HepG2 (cell line): Measurements from ENCODE around the gene PCYOX1L. TPM values are rescaled to one million over a fixed set of nuclear protein-coding genes. Genes with fewer than 3 reads are reported as not detected.

Experiments used
- ATAC-seq: fragments of 200-7000 bp; cut with Tn5 transposase; 3 replicates; pipeline ENCODE4 v1.9.1; 2020; ENCODE audit warnings: mild to moderate bottlenecking, moderate library complexity
- BruUV-seq: library from RNA; stranded (reverse); fragments of 400-500 nt; replicated peaks from 2 replicates; lab custom pipeline; 2021; lab: Mats Ljungman, UMichigan
- CTCF ChIA-PET: fragments of 300-600 bp; formaldehyde crosslinking; extraction: SDS; loops from one replicate; lab custom pipeline; 2021; ENCODE audit warnings: low total read pairs, inconsistent platforms, low intra/inter-chr PET ratio; lab: Yijun Ruan, JAX
- POLR2A ChIA-PET: fragments of 350-600 bp; sonication (Branson Sonifier 250); formaldehyde crosslinking; loops from one replicate; lab custom pipeline; 2020; ENCODE audit warnings: antibody characterized with exemption, inconsistent platforms; lab: Yijun Ruan, JAX
- DNase-seq: peaks from one replicate; pipeline ENCODE4 v3.0.0-alpha.2; 2015; ENCODE audit warnings: low spot score
- FAIRE-seq: peaks from 3 replicates; lab custom pipeline; 2011; peaks lifted over from hg19 to GRCh38; lab: Jason Lieb, UNC
- H2AFZ ChIP-seq: one replicate; pipeline ENCODE4 v1.6.1; 2011; ENCODE audit warnings: low read length, inconsistent platforms
- H3K27ac ChIP-seq: fragments of 300-600 bp; 3 replicates; pipeline ENCODE4 v1.8.0; 2011; ENCODE audit warnings: mixed run types, mild to moderate bottlenecking, mixed read lengths, low read length, inconsistent platforms; ENCODE audit not compliant: insufficient read depth; ENCODE audit errors: extremely low read length
- H3K27me3 ChIP-seq, 2 experiments: fragments of 200-600 bp in 1 of 2; 2 replicates in 1 of 2; 3 replicates in 1 of 2; pipeline versions ENCODE4 v1.6.0 to v1.8.0; 2011; ENCODE audit warnings: low read length in 2 of 2, mild to moderate bottlenecking in 2 of 2, moderate library complexity in 2 of 2, inconsistent platforms in 1 of 2; ENCODE audit not compliant: insufficient read depth in 2 of 2, control insufficient read depth in 1 of 2
- H3K36me3 ChIP-seq, 2 experiments: fragments of 200-600 bp in 1 of 2; replicated peaks in 1 of 2; 2 replicates in 1 of 2; 3 replicates in 1 of 2; pipeline versions ENCODE4 v1.5.1 to v1.8.0; 2011; ENCODE audit warnings: low read length in 2 of 2, inconsistent platforms in 1 of 2; ENCODE audit not compliant: insufficient read depth in 2 of 2, control insufficient read depth in 1 of 2
- H3K4me1 ChIP-seq: 2 replicates; pipeline ENCODE4 v1.5.1; 2012; ENCODE audit warnings: low read length, inconsistent platforms; ENCODE audit not compliant: insufficient read depth
- H3K4me2 ChIP-seq: 2 replicates; pipeline ENCODE4 v1.6.0; 2011; ENCODE audit warnings: low read depth, low read length, inconsistent platforms
- H3K4me3 ChIP-seq, 3 experiments: fragments of 200-600 bp in 1 of 3; sonication (generic), shearing (Covaris generic) in 1 of 3; replicated peaks in 1 of 3; 2 replicates each; pipeline ENCODE4 v1.5.1; 2011 to 2016; ENCODE audit warnings: low read length in 3 of 3, inconsistent platforms in 2 of 3, low read depth in 2 of 3, mild to moderate bottlenecking in 2 of 3, control low read depth in 1 of 3, mixed read lengths in 1 of 3; ENCODE audit not compliant: insufficient read depth in 1 of 3
- H3K79me2 ChIP-seq: one replicate; pipeline ENCODE4 v1.6.1; 2011; ENCODE audit warnings: low read length, inconsistent platforms; ENCODE audit not compliant: insufficient read depth
- H3K9ac ChIP-seq: 2 replicates; pipeline ENCODE4 v1.6.0; 2011; ENCODE audit warnings: mild to moderate bottlenecking, low read depth, low read length, inconsistent platforms; ENCODE audit not compliant: insufficient read depth
- H3K9me3 ChIP-seq: 2 replicates; pipeline ENCODE4 v1.5.1; 2012; ENCODE audit warnings: mild to moderate bottlenecking, low read length
- H4K20me1 ChIP-seq: 2 replicates; pipeline ENCODE4 v1.6.0; 2011; ENCODE audit warnings: inconsistent platforms, mild to moderate bottlenecking, low read length, moderate library complexity; ENCODE audit not compliant: insufficient read depth
- ATF7 ChIP-seq, 2 experiments: fragments of 450-650 bp in 1 of 2; sonication (generic) in 1 of 2; formaldehyde crosslinking in 1 of 2; IDR thresholded peaks; 2 replicates each; pipeline versions ENCODE4 v1.4.0 to v1.6.1; 2016 to 2020; ENCODE audit warnings: antibody characterized with exemption in 1 of 2, mild to moderate bottlenecking in 1 of 2, missing genetic modification reagents in 1 of 2
- FOSL1 ChIP-seq: sonication (generic); formaldehyde crosslinking; IDR thresholded peaks from 2 replicates; pipeline ENCODE4 v1.9.0; 2021; ENCODE audit warnings: missing genetic modification reagents, borderline replicate concordance
- SAFB2 ChIP-seq: sonication (generic); formaldehyde crosslinking; IDR thresholded peaks from 2 replicates; pipeline ENCODE4 v1.5.1; 2020; ENCODE audit warnings: missing genetic modification reagents, low read depth, mild to moderate bottlenecking, borderline replicate concordance
- SRSF1 ChIP-seq: fragments of 200-400 bp; formaldehyde crosslinking; optimal IDR thresholded peaks from 2 replicates; pipeline ENCODE3; 2017; ENCODE audit warnings: mild to moderate bottlenecking, low read depth, low read length, moderate library complexity
- ZNF34 ChIP-seq: sonication (generic); formaldehyde crosslinking; IDR thresholded peaks from 2 replicates; pipeline ENCODE4 v1.4.0; 2020; ENCODE audit warnings: mild to moderate bottlenecking, missing genetic modification reagents, borderline replicate concordance
- ZNF343 ChIP-seq: sonication (generic); formaldehyde crosslinking; IDR thresholded peaks from 2 replicates; pipeline ENCODE4 v1.4.0; 2020; ENCODE audit warnings: mild to moderate bottlenecking, missing genetic modification reagents
- WGBS: methylation state at CpG from one replicate; pipeline ENCODE4 v1.1.6; 2017; ENCODE audit warnings: low lambda C conversion rate; 5-methylcytosine and 5-hydroxymethylcytosine counted together
- in situ Hi-C: cut with HindIII; loops from 2 replicates; pipeline ENCODE4 v1.10.0; 2017; ENCODE audit warnings: low pct_unique_long_range_greater_than_20kb; ENCODE audit not compliant: extremely low pct_ligation_motif_present
- intact Hi-C: fragments of 100-400 bp; cut with micrococcal nuclease; formaldehyde crosslinking; loops from one replicate; pipeline ENCODE4 v1.10.0; 2022; ENCODE audit not compliant: unreplicated experiment
- polyA plus RNA-seq, 8 experiments: library from polyadenylated mRNA; depleted of rRNA in 3 of 8; stranded (reverse) in 7 of 8; unstranded in 1 of 8; fragments of >200 nt; fragmentation: Illumina TruSeq in 4 of 8; extraction: Trizol in 4 of 8; gene quantifications; 2 replicates each; pipeline versions ENCODE4 v1.2.1 to v1.2.3, GENCODE V29; 2011 to 2016; ENCODE audit warnings: low read depth in 4 of 8, missing spikeins in 1 of 8, mixed read lengths in 1 of 8; ENCODE audit not compliant: insufficient read depth in 1 of 8
- total RNA-seq, 5 experiments: library from RNA; depleted of rRNA; stranded (reverse); fragments of >200 nt; fragmentation: Illumina TruSeq; extraction: Trizol; gene quantifications; 2 replicates each; pipeline ENCODE4 v1.2.3, GENCODE V29; 2016; ENCODE audit warnings: low read depth in 1 of 5
- TF ChIP-seq, protein P1 (sequence below): sonication (generic); formaldehyde crosslinking; IDR thresholded peaks from 2 replicates; pipeline ENCODE4 v1.4.0; 2020; ENCODE audit warnings: missing genetic modification reagents, borderline replicate concordance
- TF ChIP-seq, protein P2 (sequence below): sonication (generic); formaldehyde crosslinking; IDR thresholded peaks from 2 replicates; pipeline ENCODE4 v1.8.1; 2022; ENCODE audit warnings: low read depth, mild to moderate bottlenecking, missing genetic modification reagents
- TF ChIP-seq, protein P3 (sequence below): sonication (generic); formaldehyde crosslinking; IDR thresholded peaks from 2 replicates; pipeline ENCODE4 v1.4.0; 2020; ENCODE audit warnings: missing genetic modification reagents

The PCYOX1L gene
- total and polyA plus RNA-seq, 2 of the 13 experiments (the other 11 are each of a cell fraction or from before 2014, with no cell fraction given): 1.00 to 3.7 TPM

GRCh38 chr5:149374801-149375200, 17.0 kb downstream of the PCYOX1L start (continued):
- TF ChIP-seq, protein P1, sequence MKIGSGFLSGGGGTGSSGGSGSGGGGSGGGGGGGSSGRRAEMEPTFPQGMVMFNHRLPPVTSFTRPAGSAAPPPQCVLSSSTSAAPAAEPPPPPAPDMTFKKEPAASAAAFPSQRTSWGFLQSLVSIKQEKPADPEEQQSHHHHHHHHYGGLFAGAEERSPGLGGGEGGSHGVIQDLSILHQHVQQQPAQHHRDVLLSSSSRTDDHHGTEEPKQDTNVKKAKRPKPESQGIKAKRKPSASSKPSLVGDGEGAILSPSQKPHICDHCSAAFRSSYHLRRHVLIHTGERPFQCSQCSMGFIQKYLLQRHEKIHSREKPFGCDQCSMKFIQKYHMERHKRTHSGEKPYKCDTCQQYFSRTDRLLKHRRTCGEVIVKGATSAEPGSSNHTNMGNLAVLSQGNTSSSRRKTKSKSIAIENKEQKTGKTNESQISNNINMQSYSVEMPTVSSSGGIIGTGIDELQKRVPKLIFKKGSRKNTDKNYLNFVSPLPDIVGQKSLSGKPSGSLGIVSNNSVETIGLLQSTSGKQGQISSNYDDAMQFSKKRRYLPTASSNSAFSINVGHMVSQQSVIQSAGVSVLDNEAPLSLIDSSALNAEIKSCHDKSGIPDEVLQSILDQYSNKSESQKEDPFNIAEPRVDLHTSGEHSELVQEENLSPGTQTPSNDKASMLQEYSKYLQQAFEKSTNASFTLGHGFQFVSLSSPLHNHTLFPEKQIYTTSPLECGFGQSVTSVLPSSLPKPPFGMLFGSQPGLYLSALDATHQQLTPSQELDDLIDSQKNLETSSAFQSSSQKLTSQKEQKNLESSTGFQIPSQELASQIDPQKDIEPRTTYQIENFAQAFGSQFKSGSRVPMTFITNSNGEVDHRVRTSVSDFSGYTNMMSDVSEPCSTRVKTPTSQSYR (CRISPR knock-in tag): no peak

DNA sequence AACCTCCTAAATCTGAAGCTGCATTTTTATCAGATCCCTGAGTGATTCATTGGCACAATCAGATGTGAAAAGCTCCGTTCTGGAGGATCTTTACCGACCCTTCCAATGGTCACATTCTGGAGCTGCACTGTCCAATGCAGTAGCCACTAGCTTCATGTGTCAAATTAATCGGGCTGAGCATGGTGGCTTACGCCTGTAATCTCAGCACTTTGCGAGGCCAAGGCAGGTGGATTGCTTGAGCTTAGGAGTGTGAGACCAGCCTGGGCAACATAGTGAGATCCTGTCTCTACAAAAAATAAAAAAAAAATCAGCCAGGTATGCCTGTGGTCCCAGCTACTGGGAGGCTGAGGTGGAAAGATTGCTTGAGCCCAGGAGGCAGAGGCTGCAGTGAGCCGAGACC, 17.6 kb downstream of the PCYOX1L start:
- Histone ChIP-seq H3K9ac (no peak overlapping the region), H3K27me3 (peaks cover 0 to 3% of the 10 kb centered on the region in 2 experiments; a peak in 1 of 5 replicates), H3K27ac (no peak overlapping the region), H3K9me3 (no peaks in the 10 kb centered on the region), H4K20me1 (no peaks in the 10 kb centered on the region), H3K79me2 (no peaks in the 10 kb centered on the region), H3K4me1 (peaks cover 23% of the 10 kb centered on the region)
- CTCF ChIA-PET: no interaction called here
- no peak for DNase-seq
- no TSS peak for BruUV-seq
- 60% methylated on average over 5 of the region's 6 CpGs for WGBS
- in situ Hi-C loops: no loop called here
- TF ChIP-seq ZNF343: no peak
- no peak for TF ChIP-seq SAFB2
- TF ChIP-seq, all 625 proteins: peak for 0
- Histone ChIP-seq H3K4me2 (no peak overlapping the region), H2AFZ (no peak overlapping the region), H3K4me3 (no peak overlapping the region), H3K36me3 (no peaks in the 10 kb centered on the region)
- FAIRE-seq (no peak), ATAC-seq (no peak)
- POLR2A ChIA-PET: interaction anchor here (1.2 kb wide), 1 partner anchor 176 kb away, joined by 4 read pairs; the partner anchor contains the start of gene CSNK1A1
- intact Hi-C loops: no loop called here

DNA sequence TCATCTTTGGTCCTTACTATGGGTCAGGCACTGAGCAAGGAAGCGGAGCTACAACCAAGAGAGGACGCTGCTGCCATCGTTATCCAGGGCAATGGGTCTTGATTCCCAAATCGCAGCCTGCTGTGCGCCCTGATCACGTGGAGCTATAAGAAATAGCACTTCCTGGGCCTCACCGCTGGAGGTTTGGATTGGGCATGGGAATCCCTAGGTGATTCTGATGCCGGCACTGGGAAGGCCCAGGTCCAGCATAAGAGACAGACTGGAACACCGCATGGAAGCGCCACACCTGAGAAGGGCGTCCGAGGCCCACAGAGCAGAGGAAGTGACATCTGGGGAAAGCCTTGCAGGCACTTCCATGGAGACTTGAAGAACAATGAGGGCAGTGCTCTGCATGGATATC, 18.3 kb downstream of the PCYOX1L start:
- Histone ChIP-seq H3K27ac (no peak overlapping the region), H3K9ac (no peak overlapping the region), H3K27me3 (peaks cover 0 to 3% of the 10 kb centered on the region in 2 experiments; a peak in 1 of 5 replicates), H2AFZ (no peak overlapping the region), H3K9me3 (no peaks in the 10 kb centered on the region), H3K4me2 (no peak overlapping the region), H3K36me3 (no peaks in the 10 kb centered on the region), H3K4me1 (peaks cover 30% of the 10 kb centered on the region), H3K4me3 (no peak overlapping the region), H4K20me1 (no peaks in the 10 kb centered on the region), H3K79me2 (no peaks in the 10 kb centered on the region)
- no TSS peak for BruUV-seq
- ChIA-PET CTCF (no interaction called here), POLR2A (interaction anchor here (1.2 kb wide), 1 partner anchor 175 kb away, joined by 4 read pairs; the partner anchor contains the start of gene CSNK1A1)
- no peak for DNase-seq
- in situ Hi-C loops: no loop called here
- intact Hi-C loops: no loop called here
- no peak for ATAC-seq
- WGBS: 92% methylated on average over 8 of the region's 12 CpGs
- FAIRE-seq: no peak
- TF ChIP-seq FOSL1 (CRISPR knock-in tag) (no peak), ATF7 (IDR thresholded peaks at IDR 0.05) (no peak), ATF7 (CRISPR knock-in tag; IDR thresholded peaks at IDR 0.05) (no peak), SRSF1 (no peak), ZNF34 (no peak)
- TF ChIP-seq, protein P2, sequence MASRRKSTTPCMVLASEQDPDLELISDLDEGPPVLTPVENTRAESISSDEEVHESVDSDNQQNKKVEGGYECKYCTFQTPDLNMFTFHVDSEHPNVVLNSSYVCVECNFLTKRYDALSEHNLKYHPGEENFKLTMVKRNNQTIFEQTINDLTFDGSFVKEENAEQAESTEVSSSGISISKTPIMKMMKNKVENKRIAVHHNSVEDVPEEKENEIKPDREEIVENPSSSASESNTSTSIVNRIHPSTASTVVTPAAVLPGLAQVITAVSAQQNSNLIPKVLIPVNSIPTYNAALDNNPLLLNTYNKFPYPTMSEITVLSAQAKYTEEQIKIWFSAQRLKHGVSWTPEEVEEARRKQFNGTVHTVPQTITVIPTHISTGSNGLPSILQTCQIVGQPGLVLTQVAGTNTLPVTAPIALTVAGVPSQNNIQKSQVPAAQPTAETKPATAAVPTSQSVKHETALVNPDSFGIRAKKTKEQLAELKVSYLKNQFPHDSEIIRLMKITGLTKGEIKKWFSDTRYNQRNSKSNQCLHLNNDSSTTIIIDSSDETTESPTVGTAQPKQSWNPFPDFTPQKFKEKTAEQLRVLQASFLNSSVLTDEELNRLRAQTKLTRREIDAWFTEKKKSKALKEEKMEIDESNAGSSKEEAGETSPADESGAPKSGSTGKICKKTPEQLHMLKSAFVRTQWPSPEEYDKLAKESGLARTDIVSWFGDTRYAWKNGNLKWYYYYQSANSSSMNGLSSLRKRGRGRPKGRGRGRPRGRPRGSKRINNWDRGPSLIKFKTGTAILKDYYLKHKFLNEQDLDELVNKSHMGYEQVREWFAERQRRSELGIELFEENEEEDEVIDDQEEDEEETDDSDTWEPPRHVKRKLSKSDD (CRISPR knock-in tag): no peak
- TF ChIP-seq, protein P3, sequence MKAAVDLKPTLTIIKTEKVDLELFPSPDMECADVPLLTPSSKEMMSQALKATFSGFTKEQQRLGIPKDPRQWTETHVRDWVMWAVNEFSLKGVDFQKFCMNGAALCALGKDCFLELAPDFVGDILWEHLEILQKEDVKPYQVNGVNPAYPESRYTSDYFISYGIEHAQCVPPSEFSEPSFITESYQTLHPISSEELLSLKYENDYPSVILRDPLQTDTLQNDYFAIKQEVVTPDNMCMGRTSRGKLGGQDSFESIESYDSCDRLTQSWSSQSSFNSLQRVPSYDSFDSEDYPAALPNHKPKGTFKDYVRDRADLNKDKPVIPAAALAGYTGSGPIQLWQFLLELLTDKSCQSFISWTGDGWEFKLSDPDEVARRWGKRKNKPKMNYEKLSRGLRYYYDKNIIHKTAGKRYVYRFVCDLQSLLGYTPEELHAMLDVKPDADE (CRISPR knock-in tag): no peak
